GM21360 (cell line): ENCODE results near the gene PDE4B.
"Not testable (repeated sequence)": the region's sequence is repeated elsewhere in the genome, so short reads cannot be mapped to it uniquely, and the experiment has no call there.

Experiments used
- ATAC-seq: cut with Tn5 transposase; IDR thresholded peaks from one replicate; pipeline ENCODE4 v1.9.1; 2021; ENCODE audit warnings: mild to moderate bottlenecking, moderate library complexity; ENCODE audit not compliant: unreplicated experiment

The PDE4B gene

DNA sequence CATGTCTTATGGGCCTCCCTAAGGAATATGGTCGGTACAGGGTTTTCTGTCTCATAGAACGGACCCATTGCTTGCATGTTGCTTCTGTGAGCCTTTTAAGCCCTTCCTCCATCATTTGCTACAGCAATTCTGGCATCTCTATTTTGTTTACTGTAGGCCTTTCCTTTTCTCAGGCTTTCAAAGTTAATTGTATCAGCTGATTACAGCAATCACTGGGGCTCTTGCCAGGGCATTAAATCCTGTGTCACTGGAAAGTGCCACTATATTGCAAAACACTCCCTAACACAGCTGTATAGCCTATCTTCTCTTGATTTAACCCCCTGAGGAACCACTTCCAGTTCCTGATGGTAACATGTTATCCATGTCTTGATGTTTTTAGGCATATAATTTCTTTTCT is 156.5 kb downstream of the PDE4B start:
- no peak for ATAC-seq

DNA sequence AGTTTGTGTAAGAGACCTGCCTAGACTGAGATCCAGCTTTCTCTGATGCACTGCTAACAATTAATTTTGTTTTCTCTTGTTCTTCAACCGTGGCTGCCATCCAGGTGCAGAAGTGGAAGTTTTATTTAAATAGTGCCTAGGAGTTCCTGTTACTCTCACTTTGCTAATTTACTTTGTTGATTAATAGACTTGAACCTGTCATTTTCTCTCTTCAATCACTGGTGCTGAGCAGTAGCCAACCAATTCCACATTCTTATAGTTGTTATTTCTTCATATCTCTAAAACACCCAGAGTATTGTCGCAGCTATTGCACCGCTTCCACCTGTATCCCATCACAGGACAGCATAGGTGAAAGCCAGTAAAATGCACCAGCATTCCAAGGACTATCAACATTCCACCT is 157.2 kb downstream of the PDE4B start:
- ATAC-seq, result no peak

DNA sequence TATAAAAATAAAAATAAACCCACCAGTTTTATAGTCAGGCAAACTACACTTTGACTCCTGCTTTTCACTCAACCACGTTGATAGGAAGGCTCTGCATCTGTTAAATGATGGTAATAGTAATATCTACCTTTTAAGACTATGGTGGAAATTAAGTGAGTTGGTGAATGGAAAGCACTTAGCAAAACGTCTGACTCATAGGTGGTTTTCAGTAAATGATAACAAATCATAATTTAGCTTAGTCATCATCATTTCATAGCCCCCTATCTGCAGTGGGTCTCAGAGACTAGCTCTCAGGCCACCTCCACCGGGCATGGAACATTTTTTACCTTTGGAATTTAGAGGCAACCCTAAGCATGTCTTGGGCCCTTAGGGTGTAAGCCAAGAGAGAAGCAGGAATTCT is 160.0 kb downstream of the PDE4B start:
- ATAC-seq, result no peak

DNA sequence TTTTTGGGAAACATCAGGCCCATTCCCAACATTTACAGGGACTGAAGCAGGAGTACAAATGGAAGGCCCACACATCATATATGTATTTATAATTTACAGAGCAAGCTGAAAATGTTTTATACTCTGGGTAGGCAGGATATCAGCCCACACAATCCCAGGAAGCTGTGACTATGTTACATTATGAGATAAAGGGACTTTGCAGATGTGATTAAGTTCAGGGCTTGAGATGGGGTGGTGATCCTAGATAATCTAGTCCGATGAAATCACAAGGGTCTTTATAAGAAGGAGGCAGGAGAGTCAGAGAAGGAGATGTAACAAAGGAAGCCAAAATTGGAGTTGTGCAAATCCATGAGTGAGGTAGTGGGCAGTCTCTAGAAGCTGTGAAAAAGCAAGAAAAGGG is 160.5 kb downstream of the PDE4B start:
- ATAC-seq, result no peak

DNA sequence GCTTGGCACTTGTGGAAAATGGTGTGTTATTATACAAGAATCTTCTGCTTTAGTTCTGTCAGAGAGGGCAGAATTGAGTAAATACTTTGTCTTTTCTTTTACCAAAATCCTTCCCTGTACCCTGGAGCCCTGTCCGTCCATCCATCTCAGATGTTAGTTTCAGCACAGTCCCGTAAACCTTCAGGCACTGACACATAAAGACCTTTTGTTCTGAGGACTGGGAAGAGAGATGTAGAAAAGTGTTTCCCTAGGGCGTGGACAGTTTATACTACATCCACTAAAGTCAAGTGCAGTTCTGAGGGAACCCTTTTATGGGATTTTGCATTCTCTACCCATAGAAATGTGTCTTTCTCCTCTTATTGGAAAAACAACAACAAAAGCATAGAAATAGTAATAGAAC is 162.4 kb downstream of the PDE4B start:
- no peak for ATAC-seq

DNA sequence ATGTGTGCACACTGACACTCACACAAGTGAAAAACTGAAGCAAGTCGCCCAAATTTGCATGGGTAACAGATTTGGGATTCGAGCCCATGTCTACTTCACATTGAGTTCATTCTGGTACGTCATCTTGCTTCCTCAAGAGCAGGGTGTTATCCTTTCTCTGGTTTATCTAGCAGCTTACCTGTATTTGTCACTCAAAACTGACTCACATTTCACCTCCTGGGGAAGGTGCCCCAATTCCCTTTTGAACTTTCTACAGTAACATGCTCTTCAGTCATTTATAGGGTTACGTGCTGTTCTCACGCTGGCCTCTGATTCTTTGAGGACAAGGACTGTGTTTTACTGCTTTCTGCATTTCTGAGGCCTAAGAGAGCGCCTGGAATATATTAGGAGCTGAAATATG is 162.8 kb downstream of the PDE4B start:
- no peak for ATAC-seq

DNA sequence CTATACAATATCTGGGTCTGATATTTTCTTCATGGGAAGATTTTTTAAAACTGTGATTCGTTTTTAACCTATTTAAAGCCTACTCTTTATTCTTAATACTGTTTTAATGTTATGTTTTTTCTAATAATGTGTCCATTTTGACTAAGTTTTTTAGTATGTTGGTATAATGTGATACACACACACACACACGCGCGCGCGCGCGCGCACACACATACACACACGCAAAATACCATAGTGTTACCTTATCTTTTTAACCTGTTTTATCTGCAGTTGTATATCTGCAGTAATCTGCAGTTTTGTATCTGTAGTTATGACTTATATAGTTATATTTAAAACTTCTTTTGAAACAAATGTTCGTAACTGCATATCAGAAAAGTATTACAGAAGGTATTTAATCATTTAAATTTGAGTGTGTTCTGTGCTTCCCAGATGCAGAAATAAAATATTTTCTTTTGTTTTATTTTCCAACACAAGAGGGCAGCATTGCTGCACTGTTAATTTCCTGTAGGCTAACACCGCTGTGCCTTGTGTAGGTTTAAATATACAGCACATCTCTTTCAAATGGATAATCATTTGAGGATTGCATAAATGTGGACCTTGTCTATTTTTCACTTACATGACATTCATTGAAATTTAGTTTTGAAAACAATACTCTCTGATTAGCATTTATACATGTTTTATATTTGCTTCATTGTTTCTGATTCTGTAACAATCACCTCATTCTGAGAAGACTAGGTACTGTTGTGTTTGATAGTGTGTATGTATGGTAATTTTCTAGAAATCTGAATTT is 166.1 kb downstream of the PDE4B start:
- ATAC-seq, result no peak

DNA sequence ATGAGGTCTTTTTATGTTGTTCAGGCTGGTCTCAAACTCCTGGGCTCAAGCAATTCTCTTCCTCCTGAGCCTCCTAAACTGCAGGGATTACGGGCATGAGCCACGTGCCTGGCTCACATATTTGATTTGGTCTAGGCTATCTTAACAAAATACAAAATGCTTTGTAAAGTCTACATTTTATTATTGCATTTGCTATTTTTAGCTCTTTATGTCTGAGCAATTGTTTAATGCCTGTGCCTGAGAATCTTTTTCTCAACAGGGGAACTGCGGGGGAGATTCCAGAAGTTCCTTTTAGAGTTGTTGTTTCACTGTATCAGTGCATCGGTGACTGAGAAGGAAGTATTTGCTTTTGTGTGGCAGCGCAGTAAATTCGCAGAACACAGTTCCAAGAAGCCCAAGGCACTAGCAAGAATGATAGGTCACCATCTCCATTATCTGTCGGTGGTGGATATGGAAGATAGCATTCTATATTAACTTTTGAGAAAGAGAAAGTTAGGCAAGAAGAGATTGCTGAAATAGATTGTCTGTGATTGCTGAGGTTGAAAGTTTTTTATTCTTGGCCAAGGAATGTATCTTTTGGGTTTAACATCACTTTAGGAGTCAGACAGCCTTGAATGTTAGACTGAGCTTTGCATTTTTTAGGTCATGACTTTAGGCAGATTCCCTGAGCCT is 167.3 kb downstream of the PDE4B start:
- no peak for ATAC-seq

DNA sequence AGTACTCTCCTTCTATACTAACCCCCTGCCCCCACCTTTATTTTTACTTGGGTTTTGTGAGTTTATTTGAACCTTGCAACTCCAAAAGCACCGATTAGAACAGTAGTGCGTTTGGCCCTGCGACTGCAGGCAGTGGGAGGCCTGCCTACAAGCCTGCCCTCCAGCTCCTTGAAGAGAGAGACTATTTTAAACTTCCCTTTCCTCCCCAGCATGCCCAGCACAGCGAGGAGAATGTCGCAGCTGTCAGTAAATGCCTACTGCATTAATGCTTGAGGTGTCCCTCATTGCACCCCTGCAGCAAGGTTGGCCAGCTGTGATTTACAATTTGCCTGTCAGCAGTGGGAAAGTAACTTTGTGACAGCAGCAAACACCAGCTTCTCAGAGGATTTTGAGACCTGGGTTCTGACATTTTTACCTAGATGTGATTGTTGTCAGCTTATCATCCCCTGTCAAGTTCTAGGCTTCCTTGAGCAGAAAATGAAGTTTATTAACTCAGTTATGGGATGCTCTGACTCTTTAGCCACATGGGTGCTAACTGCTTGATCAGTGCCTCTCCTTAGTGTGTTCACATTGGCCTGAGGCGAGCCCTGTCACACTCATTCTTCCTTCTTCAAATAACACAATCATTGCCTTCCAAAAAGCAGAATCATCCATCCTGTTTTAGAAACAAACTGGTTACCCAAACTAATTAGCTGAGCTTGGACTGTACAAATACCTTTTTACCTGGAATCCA is 170.6 kb downstream of the PDE4B start:
- ATAC-seq, result no peak

DNA sequence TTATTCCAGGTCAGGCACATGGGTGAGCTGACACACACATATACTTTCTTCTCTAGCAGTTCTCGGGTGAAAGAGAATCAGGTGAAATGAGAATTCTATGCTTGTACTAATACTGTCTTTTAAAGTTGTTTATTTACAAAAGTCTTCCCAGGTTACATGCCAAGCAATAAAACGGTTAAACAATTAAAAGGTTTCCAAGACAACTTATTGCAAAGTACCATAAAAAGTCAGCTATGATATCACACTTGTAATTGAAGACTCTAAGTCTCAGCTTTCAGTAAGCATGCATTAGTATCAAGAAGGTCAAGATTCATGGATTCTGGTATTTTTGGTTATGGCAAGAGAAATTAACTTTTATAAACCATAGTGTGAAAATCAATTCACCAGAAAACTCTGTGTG is 171.4 kb downstream of the PDE4B start:
- ATAC-seq, result no peak

DNA sequence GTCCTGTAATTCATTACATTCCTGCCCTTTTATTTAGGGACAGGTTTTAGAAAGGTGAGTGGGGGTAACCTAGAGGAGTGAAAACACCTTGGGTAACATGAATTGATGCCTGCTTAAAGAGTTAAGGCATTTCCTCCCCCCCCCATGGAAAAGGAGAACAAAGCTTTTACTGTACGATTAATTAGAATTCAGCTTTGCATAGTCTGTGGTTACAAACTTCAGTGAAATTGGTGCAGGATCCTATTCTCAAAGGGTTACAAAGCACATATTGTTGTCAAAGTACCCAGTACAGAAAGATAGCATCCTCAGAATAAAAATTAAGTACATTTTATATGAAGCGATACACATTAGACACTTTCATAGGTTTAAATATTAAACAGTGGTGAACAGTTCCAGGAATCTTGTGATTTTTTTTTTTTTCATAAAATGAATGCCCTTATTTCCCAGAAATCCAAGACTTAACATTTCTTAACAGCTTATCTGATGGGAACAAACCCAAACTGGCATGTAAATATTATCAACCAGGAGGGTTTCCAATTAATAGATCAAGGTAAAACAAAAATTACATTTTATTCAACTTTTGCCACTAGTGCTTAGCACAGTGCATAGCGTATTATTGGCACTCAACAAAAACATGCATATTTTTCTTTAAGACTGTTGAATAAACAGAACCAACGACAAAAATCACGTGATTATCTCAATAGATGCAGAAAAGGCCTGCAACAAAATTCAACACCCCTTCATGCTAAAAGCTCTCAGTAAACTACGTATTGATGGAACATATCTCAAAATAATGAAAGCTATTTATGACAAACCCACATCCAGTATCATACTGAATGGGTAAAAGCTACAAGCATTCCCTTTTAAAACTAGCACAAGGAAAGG is 172.7 kb downstream of the PDE4B start:
- no peak for ATAC-seq

DNA sequence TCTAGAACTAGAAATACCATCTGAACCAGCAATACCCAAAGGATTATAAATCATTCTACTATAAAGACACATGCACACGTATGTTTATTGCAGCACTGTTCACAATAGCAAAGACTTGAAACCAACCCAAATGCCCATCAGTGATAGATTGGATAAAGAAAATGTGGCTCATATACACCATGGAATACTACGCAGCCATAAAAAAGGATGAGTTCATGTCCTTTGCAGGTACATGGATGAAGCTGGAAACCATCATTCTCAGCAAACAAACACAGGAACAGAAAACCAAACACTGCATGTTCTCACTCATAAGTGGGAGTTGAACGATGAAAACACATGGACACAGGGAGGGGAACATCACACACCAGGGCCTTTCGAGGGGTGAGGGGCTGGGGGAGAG is 174.8 kb downstream of the PDE4B start:
- ATAC-seq, result not testable (repeated sequence)

DNA sequence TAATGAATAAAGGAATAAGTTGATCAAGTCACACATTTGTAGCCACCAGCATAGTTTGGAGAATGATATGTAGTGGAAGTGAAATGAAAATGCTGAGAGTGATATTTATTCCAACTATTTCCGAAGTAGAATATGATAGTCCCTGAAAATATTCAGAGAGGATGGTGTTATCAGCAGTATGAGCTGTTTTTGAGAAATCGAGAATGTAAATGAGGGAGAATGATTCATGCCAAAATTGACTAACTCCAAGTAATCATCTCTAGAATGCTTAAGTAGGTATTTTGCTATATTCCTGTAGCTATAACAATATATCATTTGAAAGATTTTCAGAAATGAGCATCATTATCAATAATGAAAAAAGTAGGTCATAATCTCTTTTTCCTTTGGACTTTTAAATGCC is 178.9 kb downstream of the PDE4B start:
- no peak for ATAC-seq

DNA sequence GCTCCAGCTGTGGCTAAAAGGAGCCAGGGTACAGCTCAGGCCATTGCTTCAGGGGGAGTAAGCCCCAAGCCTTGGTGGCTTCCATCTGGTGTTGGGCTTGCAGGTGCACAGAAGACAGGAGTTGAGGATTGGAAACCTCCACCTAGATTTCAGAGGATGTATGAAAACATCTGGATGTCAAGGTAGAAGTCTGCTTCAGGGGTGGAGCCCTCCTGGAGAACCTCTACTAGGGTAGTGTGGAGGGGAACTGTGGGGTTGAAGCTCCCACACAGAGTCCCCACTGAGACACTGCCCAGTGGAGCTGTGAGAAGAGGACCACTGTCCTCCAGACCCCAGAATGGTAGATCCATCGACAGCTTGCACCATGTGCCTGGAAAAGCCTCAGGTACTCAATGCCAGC is 183.0 kb downstream of the PDE4B start:
- ATAC-seq, result no peak

DNA sequence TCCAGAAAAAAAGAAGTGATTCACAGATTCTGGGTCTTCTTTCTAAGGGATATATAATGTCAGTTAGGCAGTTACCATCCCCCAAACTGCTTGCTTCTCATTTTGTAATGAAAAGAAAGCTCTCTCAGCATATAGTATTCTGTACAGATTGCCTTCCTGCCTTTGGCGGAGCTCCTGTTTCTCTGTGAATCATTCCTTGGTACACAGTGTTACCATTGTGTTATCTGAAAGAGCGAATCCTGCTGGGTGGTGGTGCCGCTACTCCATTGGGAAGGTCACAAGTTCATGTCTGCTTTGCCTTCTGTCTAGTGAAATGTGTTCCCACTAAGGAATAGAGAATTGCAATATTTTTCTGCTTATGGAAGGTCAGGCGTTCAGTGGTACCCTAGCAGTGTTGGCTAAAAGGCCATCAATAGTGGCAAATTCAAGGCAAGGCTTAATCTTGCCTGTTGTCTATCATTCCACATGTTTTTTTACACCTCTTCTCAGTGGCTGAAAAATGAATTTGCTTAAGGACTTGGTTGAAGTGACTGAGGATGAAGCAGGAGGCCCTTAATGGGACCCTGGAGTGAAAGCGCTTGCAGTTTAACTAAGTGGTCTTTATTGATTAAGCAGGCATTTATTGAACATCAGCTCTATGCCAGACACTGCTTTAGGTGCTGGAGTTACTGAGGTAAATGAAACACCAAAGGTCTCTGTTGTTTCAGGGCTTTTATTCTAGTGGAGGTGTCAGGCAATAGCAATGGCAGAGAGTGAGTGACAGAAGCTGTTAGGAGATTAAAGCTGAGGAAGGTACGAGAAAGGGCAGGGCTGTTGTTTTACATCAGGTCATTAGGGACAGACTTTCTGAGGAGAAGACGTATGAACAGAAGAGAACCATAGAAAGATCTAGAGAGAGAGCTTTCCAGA is 186.7 kb downstream of the PDE4B start:
- no peak for ATAC-seq

DNA sequence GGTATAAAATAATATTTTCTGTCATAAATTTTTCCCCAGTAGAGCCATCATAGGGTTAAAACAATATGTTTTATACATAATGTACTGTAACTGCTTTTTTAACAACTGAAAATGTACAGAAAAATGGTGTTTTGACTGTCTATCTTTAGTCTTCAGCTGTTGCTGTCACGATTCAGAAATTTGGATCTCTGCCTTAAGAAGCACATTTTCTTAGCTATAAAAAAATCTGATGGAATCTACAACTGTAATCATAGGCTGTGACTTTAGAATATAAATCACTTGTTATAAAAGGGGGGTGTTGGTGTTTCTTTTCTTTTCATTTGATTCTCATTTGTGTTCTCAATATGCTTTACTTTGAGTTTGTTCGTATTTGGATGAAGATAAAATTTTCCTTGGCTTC is 187.5 kb downstream of the PDE4B start:
- no peak for ATAC-seq

DNA sequence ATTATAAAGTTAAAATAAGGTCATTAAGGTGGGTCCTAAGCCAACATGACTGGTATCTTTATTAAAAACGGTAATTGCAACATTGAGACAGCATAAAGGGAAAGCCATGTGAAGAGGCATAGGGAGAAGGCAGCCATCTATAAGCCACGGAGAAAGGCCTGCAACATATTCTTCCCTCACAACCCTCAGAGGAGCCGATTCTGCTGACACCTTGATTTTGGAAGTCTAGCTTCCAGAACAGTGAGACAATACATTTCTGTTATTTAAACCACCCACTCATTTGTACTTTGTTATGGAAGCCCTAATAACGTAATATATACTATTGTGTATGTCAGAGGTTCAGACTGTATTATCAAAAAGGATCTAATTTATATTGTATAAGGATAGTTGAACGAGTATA is 190.8 kb downstream of the PDE4B start:
- ATAC-seq, result no peak

DNA sequence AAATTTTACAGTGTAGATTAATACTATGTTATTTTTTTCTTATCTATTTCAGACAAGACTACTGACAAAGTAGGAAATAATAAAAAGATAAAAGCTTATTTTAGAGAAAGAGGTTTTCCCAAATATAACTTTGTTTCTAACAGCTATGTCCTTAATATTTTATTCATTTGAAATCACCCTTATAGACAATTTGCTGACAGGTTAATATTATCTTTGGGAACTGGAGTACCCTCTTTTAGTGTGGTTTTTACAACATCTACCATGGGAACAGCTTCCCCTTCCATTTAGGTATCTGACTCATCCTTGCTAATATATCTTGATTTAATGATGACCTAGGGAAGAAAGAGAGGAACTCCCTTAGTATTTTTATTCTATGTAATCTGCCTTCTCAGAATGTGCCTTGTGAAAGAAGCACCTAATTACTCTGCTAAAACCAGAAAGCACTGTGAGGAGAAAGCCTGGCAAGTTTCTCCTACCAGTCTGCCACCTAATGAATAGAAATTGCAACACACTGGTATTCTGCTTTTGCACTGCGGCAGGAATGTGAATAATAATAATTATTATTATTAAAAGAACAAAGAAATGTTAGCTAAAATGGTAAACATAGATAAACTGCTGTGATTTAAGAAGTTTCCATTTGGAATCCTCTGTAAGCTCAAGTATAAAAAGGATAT is 192.8 kb downstream of the PDE4B start:
- ATAC-seq, result no peak

DNA sequence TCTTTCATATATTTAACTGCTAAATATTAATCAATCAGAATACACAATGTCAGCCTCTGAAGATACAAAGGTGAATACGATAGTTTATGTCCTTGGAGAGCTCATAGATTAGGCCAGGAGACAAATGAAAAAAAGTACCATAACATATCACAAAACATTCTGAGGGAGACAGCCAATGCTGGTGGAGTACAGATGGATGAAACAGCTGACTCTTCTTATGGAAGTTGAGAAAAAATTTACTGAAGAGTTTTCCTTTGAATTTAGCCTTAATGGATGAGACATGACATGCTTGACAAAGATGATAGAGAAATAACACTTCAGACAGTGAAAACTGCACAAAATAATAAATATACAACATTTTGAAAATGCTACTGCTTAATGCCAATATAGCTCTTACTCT is 193.5 kb downstream of the PDE4B start:
- no peak for ATAC-seq
